Stimulated activated CD8-positive, alpha-beta memory T cell treated with anti-CD3 and anti-CD28 coated beads, Interleukin-2, amount 100 ng/mL, for 48 hours (primary cell): ENCODE data around the gene ZNF774.
"Not testable (repeated sequence)": the region's sequence is repeated elsewhere in the genome, so short reads cannot be mapped to it uniquely, and the experiment has no call there.

ENCODE experiments used
- DNase-seq, 2 donors: peaks; one replicate each; pipeline ENCODE4 v3.0.0-alpha.2; 2020; ENCODE audit warnings: low read depth in 2 of 2

ZNF774 gene

GRCh38 chr15:90388462-90389380 lies 36.6 kb downstream of the ZNF774 start:
- peak; percentile 54 to 55 for DNase-seq

- no peak for DNase-seq
Observed at GRCh38 chr15:90389513-90389912, 37.4 kb downstream of the ZNF774 start.

- DNase-seq = no peak
Observed at GRCh38 chr15:90393040-90393439, 41.0 kb downstream of the ZNF774 start.

- no peak for DNase-seq
Observed at GRCh38 chr15:90394074-90394473, 42.0 kb downstream of the ZNF774 start.

- no peak for DNase-seq
Observed at GRCh38 chr15:90394748-90395442, 42.8 kb downstream of the ZNF774 start.

GRCh38 chr15:90396321-90396720 lies 44.2 kb downstream of the ZNF774 start:
- DNase-seq = no peak

GRCh38 chr15:90400005-90400758 lies 48.1 kb downstream of the ZNF774 start:
- DNase-seq = no peak

GRCh38 chr15:90400759-90401314 lies 48.8 kb downstream of the ZNF774 start:
- DNase-seq = no peak

- no peak for DNase-seq
Observed at GRCh38 chr15:90401495-90401894, 49.4 kb downstream of the ZNF774 start.

- DNase-seq = no peak
Observed at GRCh38 chr15:90402223-90402622, 50.1 kb downstream of the ZNF774 start.

GRCh38 chr15:90402767-90403166 lies 50.7 kb downstream of the ZNF774 start:
- DNase-seq = no peak

GRCh38 chr15:90405055-90405607 lies 53.0 kb downstream of the ZNF774 start:
- no peak for DNase-seq

GRCh38 chr15:90407336-90407735 lies 55.3 kb downstream of the ZNF774 start:
- no peak for DNase-seq

GRCh38 chr15:90407871-90408317 lies 55.8 kb downstream of the ZNF774 start:
- DNase-seq = no peak

- DNase-seq = no peak
Observed at GRCh38 chr15:90408657-90409056, 56.6 kb downstream of the ZNF774 start.

GRCh38 chr15:90409587-90409986 lies 57.5 kb downstream of the ZNF774 start:
- not testable (repeated sequence) for DNase-seq

GRCh38 chr15:90410316-90410715 lies 58.2 kb downstream of the ZNF774 start:
- not testable (repeated sequence) for DNase-seq

- no peak for DNase-seq
Observed at GRCh38 chr15:90411176-90411575, 59.1 kb downstream of the ZNF774 start.
